ENCODE data around the gene ZNF213. TPM values are rescaled to one million over a fixed set of nuclear protein-coding genes. Genes with fewer than 3 reads are reported as not detected.

The ZNF213 gene
- polyA plus RNA-seq, 4 donors = 10.8 to 12.8 (median 11.8) TPM

GRCh38 chr16:3089717-3090592 is 44.9 kb upstream of the ZNF213 start:
- 97 to 98% (median 97%) methylated on average over 74 to 81 of the region's 81 CpGs for WGBS, 3 donors
- FAIRE-seq (no peak), DNase-seq (no peak)
- H3K4me3 ChIP-seq (ENCODE audit: low read depth in 1 of 3, low read length in 3 of 3) = no peak overlapping the region
- peaks cover 0 to 21% (median 0%) of the 10 kb centered on the region in 3 donors for H3K36me3 ChIP-seq (ENCODE audit: control insufficient read depth in 3 of 3, insufficient read depth in 2 of 3, low read depth in 1 of 3, low read length in 3 of 3)
- H3K4me1 ChIP-seq (ENCODE audit: control insufficient read depth in 3 of 3, insufficient read depth in 2 of 3, low read depth in 1 of 3, low read length in 2 of 3) = peaks cover 0 to 35% (median 0%) of the 10 kb centered on the region in 3 donors
- no peaks in the 10 kb centered on the region for H3K27me3 ChIP-seq (ENCODE audit: control insufficient read depth in 3 of 3, insufficient read depth in 3 of 3, low read length in 3 of 3)
- H3K9me3 ChIP-seq (ENCODE audit: control insufficient read depth in 2 of 2, insufficient read depth in 1 of 2, low read depth in 1 of 2, low read length in 1 of 2) = no peaks in the 10 kb centered on the region
- H3K27ac ChIP-seq (ENCODE audit: low read depth in 1 of 3, low read length in 2 of 3) = no peak overlapping the region

- peaks cover 0 to 21% (median 0%) of the 10 kb centered on the region in 3 donors for H3K36me3 ChIP-seq (ENCODE audit: control insufficient read depth in 3 of 3, insufficient read depth in 2 of 3, low read depth in 1 of 3, low read length in 3 of 3)
- H3K4me3 ChIP-seq (ENCODE audit: low read depth in 1 of 3, low read length in 3 of 3) = no peak overlapping the region
- H3K27ac ChIP-seq (ENCODE audit: low read depth in 1 of 3, low read length in 2 of 3) = no peak overlapping the region
- WGBS, 3 donors = 86 to 87% (median 86%) methylated on average over 7 to 8 of the region's 8 CpGs
- no peaks in the 10 kb centered on the region for H3K9me3 ChIP-seq (ENCODE audit: control insufficient read depth in 2 of 2, insufficient read depth in 1 of 2, low read depth in 1 of 2, low read length in 1 of 2)
- H3K27me3 ChIP-seq (ENCODE audit: control insufficient read depth in 3 of 3, insufficient read depth in 3 of 3, low read length in 3 of 3) = peaks cover 0 to 3% (median 0%) of the 10 kb centered on the region in 3 donors
- peaks cover 0 to 19% (median 0%) of the 10 kb centered on the region in 3 donors for H3K4me1 ChIP-seq (ENCODE audit: control insufficient read depth in 3 of 3, insufficient read depth in 2 of 3, low read depth in 1 of 3, low read length in 2 of 3)
- DNase-seq (no peak), FAIRE-seq (no peak)
Measured at GRCh38 chr16:3091551-3091950, 43.3 kb upstream of the ZNF213 start.

- DNase-seq (no peak), FAIRE-seq (no peak)
- WGBS, 3 donors = 65 to 77% (median 71%) methylated on average over 20 of the region's 20 CpGs
- peaks cover 0 to 12% (median 0%) of the 10 kb centered on the region in 3 donors for H3K27me3 ChIP-seq (ENCODE audit: control insufficient read depth in 3 of 3, insufficient read depth in 3 of 3, low read length in 3 of 3)
- no peak overlapping the region for H3K4me3 ChIP-seq (ENCODE audit: low read depth in 1 of 3, low read length in 3 of 3)
- H3K4me1 ChIP-seq (ENCODE audit: control insufficient read depth in 3 of 3, insufficient read depth in 2 of 3, low read depth in 1 of 3, low read length in 2 of 3) = peaks cover 0 to 9% (median 0%) of the 10 kb centered on the region in 3 donors
- peaks cover 0 to 21% (median 0%) of the 10 kb centered on the region in 3 donors for H3K36me3 ChIP-seq (ENCODE audit: control insufficient read depth in 3 of 3, insufficient read depth in 2 of 3, low read depth in 1 of 3, low read length in 3 of 3)
- no peak overlapping the region for H3K27ac ChIP-seq (ENCODE audit: low read depth in 1 of 3, low read length in 2 of 3)
- H3K9me3 ChIP-seq (ENCODE audit: control insufficient read depth in 2 of 2, insufficient read depth in 1 of 2, low read depth in 1 of 2, low read length in 1 of 2) = no peaks in the 10 kb centered on the region
Measured at GRCh38 chr16:3092501-3092941, 42.3 kb upstream of the ZNF213 start.

GRCh38 chr16:3094289-3095027 is 40.4 kb upstream of the ZNF213 start:
- H3K9me3 ChIP-seq (ENCODE audit: control insufficient read depth in 2 of 2, insufficient read depth in 1 of 2, low read depth in 1 of 2, low read length in 1 of 2) = no peaks in the 10 kb centered on the region
- H3K27me3 ChIP-seq (ENCODE audit: control insufficient read depth in 3 of 3, insufficient read depth in 3 of 3, low read length in 3 of 3) = peaks cover 0 to 31% (median 0%) of the 10 kb centered on the region in 3 donors
- WGBS, 3 donors = 71 to 84% (median 79%) methylated on average over 22 of the region's 22 CpGs
- DNase-seq (peak; percentile 66 to 77), FAIRE-seq (no peak)
- no peak overlapping the region for H3K27ac ChIP-seq (ENCODE audit: low read depth in 1 of 3, low read length in 2 of 3)
- H3K4me1 ChIP-seq (ENCODE audit: control insufficient read depth in 3 of 3, insufficient read depth in 2 of 3, low read depth in 1 of 3, low read length in 2 of 3) = peaks cover 0 to 5% (median 0%) of the 10 kb centered on the region in 3 donors
- H3K36me3 ChIP-seq (ENCODE audit: control insufficient read depth in 3 of 3, insufficient read depth in 2 of 3, low read depth in 1 of 3, low read length in 3 of 3) = peaks cover 0 to 14% (median 0%) of the 10 kb centered on the region in 3 donors
- H3K4me3 ChIP-seq (ENCODE audit: low read depth in 1 of 3, low read length in 3 of 3) = no peak overlapping the region

- Histone ChIP-seq H3K27ac (ENCODE audit: low read depth in 1 of 3, low read length in 2 of 3) (no peak overlapping the region), H3K27me3 (ENCODE audit: control insufficient read depth in 3 of 3, insufficient read depth in 3 of 3, low read length in 3 of 3) (peaks cover 0 to 36% (median 0%) of the 10 kb centered on the region in 3 donors), H3K4me3 (ENCODE audit: low read depth in 1 of 3, low read length in 3 of 3) (no peak overlapping the region), H3K36me3 (ENCODE audit: control insufficient read depth in 3 of 3, insufficient read depth in 2 of 3, low read depth in 1 of 3, low read length in 3 of 3) (peaks cover 0 to 4% (median 0%) of the 10 kb centered on the region in 3 donors), H3K4me1 (ENCODE audit: control insufficient read depth in 3 of 3, insufficient read depth in 2 of 3, low read depth in 1 of 3, low read length in 2 of 3) (peaks cover 0 to 10% (median 0%) of the 10 kb centered on the region in 3 donors), H3K9me3 (ENCODE audit: control insufficient read depth in 2 of 2, insufficient read depth in 1 of 2, low read depth in 1 of 2, low read length in 1 of 2) (no peaks in the 10 kb centered on the region)
- DNase-seq (no peak), FAIRE-seq (no peak)
- 11 to 33% (median 16%) methylated on average over 4 of the region's 4 CpGs for WGBS, 3 donors
Measured at GRCh38 chr16:3095869-3096268, 39.0 kb upstream of the ZNF213 start.

- 69 to 86% (median 83%) methylated on average over 6 of the region's 6 CpGs for WGBS, 3 donors
- FAIRE-seq = no peak
- Histone ChIP-seq H3K27me3 (ENCODE audit: control insufficient read depth in 3 of 3, insufficient read depth in 3 of 3, low read length in 3 of 3) (peaks cover 0 to 36% (median 0%) of the 10 kb centered on the region in 3 donors), H3K27ac (ENCODE audit: low read depth in 1 of 3, low read length in 2 of 3) (no peak overlapping the region), H3K4me3 (ENCODE audit: low read depth in 1 of 3, low read length in 3 of 3) (no peak overlapping the region), H3K9me3 (ENCODE audit: control insufficient read depth in 2 of 2, insufficient read depth in 1 of 2, low read depth in 1 of 2, low read length in 1 of 2) (no peaks in the 10 kb centered on the region), H3K36me3 (ENCODE audit: control insufficient read depth in 3 of 3, insufficient read depth in 2 of 3, low read depth in 1 of 3, low read length in 3 of 3) (peaks cover 0 to under 1% (median 0%) of the 10 kb centered on the region in 3 donors), H3K4me1 (ENCODE audit: control insufficient read depth in 3 of 3, insufficient read depth in 2 of 3, low read depth in 1 of 3, low read length in 2 of 3) (peaks cover 0 to 10% (median 0%) of the 10 kb centered on the region in 3 donors)
- DNase-seq = no peak
Measured at GRCh38 chr16:3096362-3096761, 38.5 kb upstream of the ZNF213 start.

GRCh38 chr16:3097266-3097665 is 37.6 kb upstream of the ZNF213 start:
- WGBS, 3 donors = 40 to 60% (median 55%) methylated on average over 8 of the region's 8 CpGs
- no peak for FAIRE-seq

More at GRCh38 chr16:3097266-3097665, 37.6 kb upstream of the ZNF213 start:
- Histone ChIP-seq H3K27ac (ENCODE audit: low read depth in 1 of 3, low read length in 2 of 3) (no peak overlapping the region), H3K36me3 (ENCODE audit: control insufficient read depth in 3 of 3, insufficient read depth in 2 of 3, low read depth in 1 of 3, low read length in 3 of 3) (no peaks in the 10 kb centered on the region), H3K27me3 (ENCODE audit: control insufficient read depth in 3 of 3, insufficient read depth in 3 of 3, low read length in 3 of 3) (peaks cover 0 to 36% (median 0%) of the 10 kb centered on the region in 3 donors), H3K4me1 (ENCODE audit: control insufficient read depth in 3 of 3, insufficient read depth in 2 of 3, low read depth in 1 of 3, low read length in 2 of 3) (peaks cover 0 to 10% (median 0%) of the 10 kb centered on the region in 3 donors), H3K4me3 (ENCODE audit: low read depth in 1 of 3, low read length in 3 of 3) (no peak overlapping the region), H3K9me3 (ENCODE audit: control insufficient read depth in 2 of 2, insufficient read depth in 1 of 2, low read depth in 1 of 2, low read length in 1 of 2) (no peaks in the 10 kb centered on the region)
- no peak for DNase-seq

Data from small intestine (tissue), 7 donors.